K562 (cell line): ENCODE data around the gene RBSN. TPM values are rescaled to one million over a fixed set of nuclear protein-coding genes. Genes with fewer than 3 reads are reported as not detected.
A peak's percentile ranks its signal among the peaks of the same experiment; 100 is the strongest.

Experiments used
- ATAC-seq: fragments of 200-7000 bp; cut with Tn5 transposase; 3 replicates; pipeline ENCODE4 v1.9.1; 2020; ENCODE audit warnings: moderate library complexity
- BruUV-seq: library from RNA; stranded (reverse); fragments of 400-500 nt; replicated peaks from 2 replicates; lab custom pipeline; 2021; lab: Mats Ljungman, UMichigan
- CTCF ChIA-PET: fragments of 300-600 bp; formaldehyde crosslinking; extraction: SDS; loops from one replicate; lab custom pipeline; 2021; ENCODE audit warnings: low intra/inter-chr PET ratio; lab: Yijun Ruan, JAX
- POLR2A ChIA-PET: fragments of 300-600, 350-650 bp; sonication (Branson Sonifier 250); formaldehyde crosslinking; extraction: SDS; loops from one replicate; lab custom pipeline; 2021; ENCODE audit warnings: antibody characterized with exemption, inconsistent platforms; lab: Yijun Ruan, JAX
- DNase-seq, 4 experiments: peaks; one replicate each; pipeline versions ENCODE4 v3.0.0 to v3.0.0-alpha.2; 2011 to 2018; ENCODE audit warnings: low spot score in 3 of 4, mixed read lengths in 3 of 4; ENCODE audit errors: extremely low read depth in 1 of 4
- FAIRE-seq: peaks from 2 replicates; lab custom pipeline; 2011; peaks lifted over from hg19 to GRCh38; lab: Jason Lieb, UNC
- H2AFZ ChIP-seq: 2 replicates; pipeline ENCODE4 v1.6.0; 2011; ENCODE audit warnings: low read depth, low read length, control low read depth, inconsistent platforms
- H3K27ac ChIP-seq: fragments of 200-600 bp; 3 replicates; pipeline ENCODE4 v1.8.0; 2011; ENCODE audit warnings: low read depth, mild to moderate bottlenecking, control low read depth, inconsistent platforms, low read length, moderate library complexity, mixed read lengths; ENCODE audit errors: extremely low read depth
- H3K27me3 ChIP-seq, 2 experiments: fragments of 300-600 bp in 1 of 2; 2 replicates in 1 of 2; 3 replicates in 1 of 2; pipeline versions ENCODE4 v1.6.0 to v1.8.0; 2011; ENCODE audit warnings: inconsistent platforms in 2 of 2, low read length in 2 of 2, mild to moderate bottlenecking in 1 of 2, mixed read lengths in 1 of 2, moderate library complexity in 1 of 2; ENCODE audit not compliant: control insufficient read depth in 2 of 2, insufficient read depth in 2 of 2
- H3K36me3 ChIP-seq: fragments of 300-600 bp; 3 replicates; pipeline ENCODE4 v1.8.0; 2011; ENCODE audit warnings: mild to moderate bottlenecking, low read length, inconsistent platforms; ENCODE audit not compliant: control insufficient read depth, insufficient read depth
- H3K4me1 ChIP-seq, 2 experiments: fragments of 200-600 bp in 1 of 2; replicated peaks in 1 of 2; 2 replicates in 1 of 2; 3 replicates in 1 of 2; pipeline versions ENCODE4 v1.5.1 to v1.8.0; 2011; ENCODE audit warnings: inconsistent platforms in 2 of 2, low read length in 2 of 2, mild to moderate bottlenecking in 1 of 2, mixed read lengths in 1 of 2, moderate library complexity in 1 of 2; ENCODE audit not compliant: control insufficient read depth in 2 of 2, insufficient read depth in 2 of 2
- H3K4me2 ChIP-seq: 2 replicates; pipeline ENCODE4 v1.6.1; 2011; ENCODE audit warnings: low read length, control low read depth, inconsistent platforms, mixed read lengths; ENCODE audit not compliant: insufficient read depth
- H3K4me3 ChIP-seq: fragments of 200-600 bp; sonication (generic), shearing (Covaris generic); 2 replicates; pipeline ENCODE4 v1.5.1; 2016; ENCODE audit warnings: control low read depth, inconsistent platforms
- H3K79me2 ChIP-seq: fragments of 200-600 bp; 3 replicates; pipeline ENCODE4 v1.8.0; 2011; ENCODE audit warnings: low read length, inconsistent platforms; ENCODE audit not compliant: control insufficient read depth, insufficient read depth
- H3K9ac ChIP-seq, 2 experiments: 2 replicates each; pipeline versions ENCODE4 v1.6.0 to v1.6.1; 2011; ENCODE audit warnings: low read depth in 2 of 2, low read length in 2 of 2, control low read depth in 1 of 2, inconsistent platforms in 1 of 2, mild to moderate bottlenecking in 1 of 2, mixed read lengths in 1 of 2; ENCODE audit not compliant: insufficient read depth in 1 of 2
- H3K9me1 ChIP-seq: one replicate; pipeline ENCODE4 v1.6.0; 2011; ENCODE audit warnings: inconsistent platforms, mild to moderate bottlenecking, low read length, moderate library complexity; ENCODE audit not compliant: control insufficient read depth, insufficient read depth
- H3K9me3 ChIP-seq: replicated peaks from 2 replicates; pipeline ENCODE4 v1.5.1; 2011; ENCODE audit warnings: low read depth, low read length, inconsistent platforms; ENCODE audit not compliant: control insufficient read depth, insufficient read depth
- H4K20me1 ChIP-seq: replicated peaks from 2 replicates; pipeline ENCODE4 v1.6.1; 2011; ENCODE audit warnings: low read length, inconsistent platforms, mixed read lengths; ENCODE audit not compliant: control insufficient read depth, insufficient read depth
- FOXJ2 ChIP-seq: fragments of 200-800 bp; sonication (Bioruptor generic); IDR thresholded peaks from 2 replicates; pipeline ENCODE4 v1.6.1; 2016; ENCODE audit warnings: missing genetic modification characterization, missing compliant biosample characterization
- HDAC1 ChIP-seq, 2 experiments: fragments of 450-650 bp; IDR thresholded peaks; 2 replicates each; pipeline ENCODE4 v1.6.1; 2016 to 2017; ENCODE audit warnings: inconsistent platforms in 1 of 2, mild to moderate bottlenecking in 1 of 2, moderate library complexity in 1 of 2
- PURB ChIP-seq: sonication (generic); formaldehyde crosslinking; IDR thresholded peaks from 2 replicates; pipeline ENCODE4 v1.9.0; 2021; ENCODE audit warnings: low read depth, mild to moderate bottlenecking, missing genetic modification reagents
- SPI1 ChIP-seq: IDR thresholded peaks from 2 replicates; pipeline ENCODE4 v1.6.1; 2011; ENCODE audit warnings: low read depth, low read length, control low read depth, borderline replicate concordance
- TAF15 ChIP-seq: fragments of 200-400 bp; formaldehyde crosslinking; IDR thresholded peaks from 2 replicates; pipeline ENCODE4 v1.6.1; 2017; ENCODE audit warnings: mild to moderate bottlenecking, low read depth, low read length, moderate library complexity
- TBP ChIP-seq: optimal IDR thresholded peaks from 2 replicates; pipeline ENCODE3; 2011; ENCODE audit warnings: low read depth, low read length, improper control_type of control experiment
- WGBS: fragments of 100-300 bp; shearing (Covaris generic); methylation state at CpG from one replicate; pipeline ENCODE4 v1.1.6; 2016; ENCODE audit warnings: low coverage, mixed read lengths; ENCODE audit not compliant: insufficient coverage; ENCODE audit errors: missing lambda C conversion rate; 5-methylcytosine and 5-hydroxymethylcytosine counted together
- in situ Hi-C: fragments of 300-500 bp; cut with MboI; formaldehyde crosslinking; loops from 4 replicates; pipeline ENCODE4 v1.15.0; 2018; ENCODE audit warnings: inconsistent platforms, mixed read lengths
- intact Hi-C: fragments of 100-400 bp; cut with micrococcal nuclease; formaldehyde crosslinking; loops from 2 replicates; pipeline ENCODE4 v1.14.2; 2022
- polyA plus RNA-seq, 8 experiments: library from polyadenylated mRNA; depleted of rRNA in 4 of 8; stranded (reverse) in 5 of 8; unstranded in 3 of 8; fragments of >200 nt; fragmentation: Nextera tagmentation in 2 of 8; fragmentation: Illumina TruSeq in 1 of 8; extraction: Ambion mirVana in 2 of 8; extraction: Trizol in 1 of 8; gene quantifications; 2 replicates each; pipeline versions ENCODE4 v1.2.1 to v1.2.3, GENCODE V29; 2011 to 2014; ENCODE audit warnings: inconsistent platforms in 1 of 8, missing spikeins in 1 of 8
- total RNA-seq, 7 experiments: library from RNA; depleted of rRNA in 6 of 7; stranded (reverse); fragments of >200 nt in 6 of 7; fragmentation: Illumina TruSeq in 2 of 7; extraction: Trizol in 2 of 7; gene quantifications; 2 replicates each; pipeline versions ENCODE4 v1.2.1 to v1.2.3, GENCODE V29; 2011 to 2021; ENCODE audit warnings: low replicate concordance in 1 of 7
- TF ChIP-seq, protein P1 (sequence below): fragments of 450-650 bp; formaldehyde crosslinking; IDR thresholded peaks from 2 replicates; pipeline ENCODE4 v1.4.0; 2022; ENCODE audit warnings: missing genetic modification characterization
- TF ChIP-seq, protein P2 (sequence below): fragments of 450-650 bp; IDR thresholded peaks from 2 replicates; pipeline ENCODE4 v1.6.1; 2016; ENCODE audit warnings: borderline replicate concordance
- TF ChIP-seq, protein P3 (sequence below): sonication (generic); formaldehyde crosslinking; IDR thresholded peaks from 2 replicates; pipeline ENCODE4 v1.8.0; 2022; ENCODE audit warnings: mild to moderate bottlenecking, missing genetic modification reagents

RBSN gene
- total and polyA plus RNA-seq, 9 of the 15 experiments (the other 6 are each of a cell fraction or from before 2014, with no cell fraction given): 2.9 to 19.6 (median 15.0) TPM

DNA sequence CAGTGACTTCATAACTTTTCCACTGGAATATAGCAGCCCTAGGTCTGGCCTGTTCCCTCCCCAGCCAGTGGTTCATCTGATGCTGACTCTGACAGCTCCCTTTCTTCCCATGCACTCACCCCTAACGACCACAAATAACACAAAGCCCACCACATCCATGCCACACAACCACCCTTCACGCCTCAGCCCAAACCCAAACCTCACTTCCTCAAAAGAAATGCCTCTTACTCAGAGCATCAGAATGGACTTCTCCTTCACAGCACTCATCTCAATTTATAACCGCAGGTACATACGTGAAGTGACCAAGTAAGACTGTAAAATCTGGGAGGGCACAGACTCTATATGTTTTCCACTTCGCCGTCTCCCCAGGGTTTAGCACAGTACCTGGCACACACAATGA, 1.1 kb downstream of the RBSN start (continued):
- TF ChIP-seq, protein P1, sequence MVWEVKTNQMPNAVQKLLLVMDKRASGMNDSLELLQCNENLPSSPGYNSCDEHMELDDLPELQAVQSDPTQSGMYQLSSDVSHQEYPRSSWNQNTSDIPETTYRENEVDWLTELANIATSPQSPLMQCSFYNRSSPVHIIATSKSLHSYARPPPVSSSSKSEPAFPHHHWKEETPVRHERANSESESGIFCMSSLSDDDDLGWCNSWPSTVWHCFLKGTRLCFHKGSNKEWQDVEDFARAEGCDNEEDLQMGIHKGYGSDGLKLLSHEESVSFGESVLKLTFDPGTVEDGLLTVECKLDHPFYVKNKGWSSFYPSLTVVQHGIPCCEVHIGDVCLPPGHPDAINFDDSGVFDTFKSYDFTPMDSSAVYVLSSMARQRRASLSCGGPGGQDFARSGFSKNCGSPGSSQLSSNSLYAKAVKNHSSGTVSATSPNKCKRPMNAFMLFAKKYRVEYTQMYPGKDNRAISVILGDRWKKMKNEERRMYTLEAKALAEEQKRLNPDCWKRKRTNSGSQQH (CRISPR knock-in tag): 0 out of 2 replicates have a peak, but pooled peaks have one; percentile 38
- TF ChIP-seq HDAC1 (IDR thresholded peaks at IDR 0.05): 0 out of 4 replicates have a peak, but pooled peaks of 1 of the 2 experiments have one; percentile 23
- no peak for TF ChIP-seq TAF15
- TF ChIP-seq SPI1: peak; percentile 93
- TF ChIP-seq, protein P2, sequence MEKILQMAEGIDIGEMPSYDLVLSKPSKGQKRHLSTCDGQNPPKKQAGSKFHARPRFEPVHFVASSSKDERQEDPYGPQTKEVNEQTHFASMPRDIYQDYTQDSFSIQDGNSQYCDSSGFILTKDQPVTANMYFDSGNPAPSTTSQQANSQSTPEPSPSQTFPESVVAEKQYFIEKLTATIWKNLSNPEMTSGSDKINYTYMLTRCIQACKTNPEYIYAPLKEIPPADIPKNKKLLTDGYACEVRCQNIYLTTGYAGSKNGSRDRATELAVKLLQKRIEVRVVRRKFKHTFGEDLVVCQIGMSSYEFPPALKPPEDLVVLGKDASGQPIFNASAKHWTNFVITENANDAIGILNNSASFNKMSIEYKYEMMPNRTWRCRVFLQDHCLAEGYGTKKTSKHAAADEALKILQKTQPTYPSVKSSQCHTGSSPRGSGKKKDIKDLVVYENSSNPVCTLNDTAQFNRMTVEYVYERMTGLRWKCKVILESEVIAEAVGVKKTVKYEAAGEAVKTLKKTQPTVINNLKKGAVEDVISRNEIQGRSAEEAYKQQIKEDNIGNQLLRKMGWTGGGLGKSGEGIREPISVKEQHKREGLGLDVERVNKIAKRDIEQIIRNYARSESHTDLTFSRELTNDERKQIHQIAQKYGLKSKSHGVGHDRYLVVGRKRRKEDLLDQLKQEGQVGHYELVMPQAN: peak; percentile 29; the same call in 1 of the 2 replicates
- TF ChIP-seq, all 486 proteins: peak for 8

DNA sequence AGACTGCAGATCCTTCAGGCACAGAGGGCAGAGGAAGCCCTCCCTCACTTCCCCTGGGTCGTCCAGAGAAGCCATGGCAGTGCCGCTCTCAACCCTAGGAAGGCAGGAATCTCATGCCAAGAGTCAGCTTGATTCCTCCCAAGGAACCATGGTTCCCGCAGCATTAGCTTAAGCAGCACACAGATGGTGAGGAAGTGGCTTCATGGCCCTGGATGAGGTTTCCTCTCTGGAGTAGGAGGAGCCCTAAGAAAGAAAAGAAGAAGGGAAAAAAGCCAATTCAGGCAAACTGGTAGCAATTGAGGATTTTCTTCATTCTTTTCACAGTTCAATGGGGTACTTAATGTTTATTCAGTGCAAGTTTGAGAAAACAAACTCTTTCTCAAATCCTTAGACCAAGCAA, 2.9 kb downstream of the RBSN start:
- H3K27me3 ChIP-seq: no peaks in the 10 kb centered on the region
- H2AFZ ChIP-seq: no peak overlapping the region
- no TSS peak for BruUV-seq
- H3K4me2 ChIP-seq: no peak overlapping the region
- H4K20me1 ChIP-seq: 0 out of 2 replicates have a peak, but pooled peaks cover 4% of the 10 kb centered on the region
- TF ChIP-seq FOXJ2 (tag) (no peak), TBP (no peak), PURB (CRISPR knock-in tag) (no peak)
- TF ChIP-seq, protein P3, sequence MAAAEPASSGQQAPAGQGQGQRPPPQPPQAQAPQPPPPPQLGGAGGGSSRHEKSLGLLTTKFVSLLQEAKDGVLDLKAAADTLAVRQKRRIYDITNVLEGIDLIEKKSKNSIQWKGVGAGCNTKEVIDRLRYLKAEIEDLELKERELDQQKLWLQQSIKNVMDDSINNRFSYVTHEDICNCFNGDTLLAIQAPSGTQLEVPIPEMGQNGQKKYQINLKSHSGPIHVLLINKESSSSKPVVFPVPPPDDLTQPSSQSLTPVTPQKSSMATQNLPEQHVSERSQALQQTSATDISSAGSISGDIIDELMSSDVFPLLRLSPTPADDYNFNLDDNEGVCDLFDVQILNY (CRISPR knock-in tag): no peak
- in situ Hi-C loops: no loop called here
- H3K4me3 ChIP-seq: no peak overlapping the region
- ChIA-PET CTCF (no interaction called here), POLR2A (interaction anchor here (1.8 kb wide), 1 partner anchor 14 kb away, joined by 3 read pairs; no protein-coding TSS in a partner anchor)
- H3K9ac ChIP-seq: no peak overlapping the region
- WGBS: 83% methylated on average over 3 of the region's 3 CpGs
- FAIRE-seq (no peak), DNase-seq (no peak), ATAC-seq (no peak)
- H3K9me1 ChIP-seq: no peaks in the 10 kb centered on the region
- intact Hi-C loops: no loop called here
- no peak overlapping the region for H3K27ac ChIP-seq
- peaks cover 27% of the 10 kb centered on the region for H3K79me2 ChIP-seq
- peaks cover 13 to 17% of the 10 kb centered on the region in 2 experiments for H3K4me1 ChIP-seq
- no peaks in the 10 kb centered on the region for H3K9me3 ChIP-seq
- peaks cover 49% of the 10 kb centered on the region for H3K36me3 ChIP-seq
